ENCODE measurements around the gene FAM13A. TPM values are rescaled to one million over a fixed set of nuclear protein-coding genes. Genes with fewer than 3 reads are reported as not detected.

The FAM13A gene
- total RNA-seq, 1 donor from 2014 or later: 33.4 TPM

GRCh38 chr4:89099034-89099433 is 42.0 kb upstream of the FAM13A start:
- Histone ChIP-seq H3K4me3 (no peak overlapping the region), H3K9me3 (no peaks in the 10 kb centered on the region), H3K27me3 (no peaks in the 10 kb centered on the region), H3K36me3 (no peaks in the 10 kb centered on the region), H3K4me1 (no peaks in the 10 kb centered on the region), H3K27ac (no peak overlapping the region)
- no peak for TF ChIP-seq CTCF (IDR thresholded peaks at IDR 0.05)
- intact Hi-C loops (cut with DNase I): no loop called here
- ATAC-seq (no peak), DNase-seq (no peak)

DNA sequence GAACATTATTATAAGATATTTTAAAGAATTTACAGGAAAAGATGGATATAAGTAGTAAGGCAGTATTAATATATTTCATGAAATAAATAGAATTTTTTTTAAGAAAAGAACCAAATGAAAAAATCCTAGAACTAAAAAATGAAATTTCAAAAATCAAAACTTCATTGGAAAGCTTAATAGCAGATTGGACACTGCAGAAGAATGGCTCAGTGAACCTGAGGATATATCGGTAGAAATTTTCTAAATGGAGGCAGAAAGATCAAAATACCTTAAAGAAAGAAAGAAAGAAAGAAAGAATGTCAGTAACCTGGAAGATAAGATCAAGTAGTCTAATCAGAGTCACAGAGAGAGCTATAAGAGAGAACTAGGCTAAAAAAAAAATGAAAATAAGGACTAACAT is 21.3 kb upstream of the FAM13A start:
- H3K27me3 ChIP-seq: no peaks in the 10 kb centered on the region
- H3K9me3 ChIP-seq: no peaks in the 10 kb centered on the region
- TF ChIP-seq CTCF (IDR thresholded peaks at IDR 0.05): no peak
- no peak for DNase-seq
- no peak for ATAC-seq
- intact Hi-C loops (cut with DNase I): no loop called here
- no peak overlapping the region for H3K4me3 ChIP-seq
- no peak overlapping the region for H3K27ac ChIP-seq
- H3K36me3 ChIP-seq: no peaks in the 10 kb centered on the region
- H3K4me1 ChIP-seq: no peaks in the 10 kb centered on the region

DNA sequence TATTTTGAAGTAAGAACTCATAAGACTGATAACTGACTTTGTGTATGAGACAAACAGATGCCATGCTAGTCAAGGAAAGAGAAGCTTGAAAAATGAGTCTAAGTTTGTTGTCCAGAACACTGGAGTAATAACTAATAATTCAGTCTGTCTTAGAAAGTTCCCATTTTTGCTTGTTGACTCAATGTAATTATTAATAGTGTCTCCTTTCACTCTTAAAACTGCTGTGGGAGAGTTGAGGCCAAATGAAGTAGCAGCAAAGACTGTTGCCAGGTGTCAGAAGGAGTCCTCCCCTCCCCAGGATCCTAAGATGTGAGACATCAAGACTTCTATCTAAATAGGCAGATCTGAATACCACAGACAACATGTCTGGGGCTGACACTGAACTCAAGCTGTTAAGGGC is 20.8 kb upstream of the FAM13A start:
- ATAC-seq: no peak
- TF ChIP-seq CTCF (IDR thresholded peaks at IDR 0.05): no peak

DNA sequence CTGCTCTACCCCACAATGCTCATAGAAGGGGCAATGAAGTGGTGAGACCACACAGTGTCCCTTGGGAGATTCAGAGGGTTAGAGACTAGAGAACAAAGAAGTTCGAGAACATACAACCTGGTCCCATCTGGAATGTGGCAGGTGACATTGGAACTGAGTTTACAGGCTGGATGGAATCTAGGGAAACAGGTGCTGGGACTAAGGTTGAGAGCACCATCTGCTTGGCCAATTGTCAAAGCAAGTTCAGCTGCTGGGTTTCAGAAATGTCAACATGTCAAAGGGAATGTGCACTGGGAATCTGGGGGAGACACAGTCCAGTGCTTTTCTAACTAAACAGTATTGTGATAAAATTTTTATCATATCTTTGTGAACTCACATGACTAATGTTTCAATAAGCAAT is 15.9 kb upstream of the FAM13A start:
- intact Hi-C loops (cut with DNase I): no loop called here
- no peak for ATAC-seq

More for the DNA sequence above, 20.8 kb upstream of the FAM13A start:
- Histone ChIP-seq H3K27me3 (no peaks in the 10 kb centered on the region), H3K36me3 (no peaks in the 10 kb centered on the region), H3K27ac (no peak overlapping the region), H3K4me3 (no peak overlapping the region), H3K9me3 (no peaks in the 10 kb centered on the region), H3K4me1 (no peaks in the 10 kb centered on the region)
- intact Hi-C loops (cut with DNase I): no loop called here
- no peak for DNase-seq

DNA sequence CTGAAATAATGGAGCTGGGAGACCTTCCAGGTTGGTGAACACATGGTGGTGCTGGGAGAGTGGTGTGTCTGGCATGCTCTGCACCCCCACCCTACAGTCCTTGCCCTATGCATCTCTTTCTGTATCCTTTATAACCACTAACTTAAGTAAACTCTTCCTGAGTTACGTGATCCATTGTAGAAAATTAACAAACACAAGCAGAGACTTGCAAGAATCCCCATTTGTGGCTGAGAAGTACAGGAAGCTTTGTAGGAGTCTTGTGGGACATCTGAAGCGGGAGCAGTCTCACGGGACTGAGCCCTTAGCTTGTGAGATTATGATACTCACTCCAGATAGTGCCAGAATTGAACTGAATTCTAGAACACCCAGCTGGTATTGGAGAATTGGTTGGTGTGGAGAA is 14.3 kb upstream of the FAM13A start:
- Histone ChIP-seq H3K4me1 (no peaks in the 10 kb centered on the region), H3K27ac (no peak overlapping the region), H3K9me3 (no peaks in the 10 kb centered on the region), H3K4me3 (no peak overlapping the region), H3K36me3 (no peaks in the 10 kb centered on the region), H3K27me3 (no peaks in the 10 kb centered on the region)
- no peak for ATAC-seq
- TF ChIP-seq CTCF (IDR thresholded peaks at IDR 0.05): no peak
- DNase-seq: no peak
- intact Hi-C loops (cut with DNase I): no loop called here

More for the DNA sequence above, 15.9 kb upstream of the FAM13A start:
- Histone ChIP-seq H3K27me3 (no peaks in the 10 kb centered on the region), H3K27ac (no peak overlapping the region), H3K4me1 (no peaks in the 10 kb centered on the region), H3K4me3 (no peak overlapping the region), H3K9me3 (no peaks in the 10 kb centered on the region), H3K36me3 (no peaks in the 10 kb centered on the region)
- no peak for DNase-seq
- TF ChIP-seq CTCF (IDR thresholded peaks at IDR 0.05): no peak

DNA sequence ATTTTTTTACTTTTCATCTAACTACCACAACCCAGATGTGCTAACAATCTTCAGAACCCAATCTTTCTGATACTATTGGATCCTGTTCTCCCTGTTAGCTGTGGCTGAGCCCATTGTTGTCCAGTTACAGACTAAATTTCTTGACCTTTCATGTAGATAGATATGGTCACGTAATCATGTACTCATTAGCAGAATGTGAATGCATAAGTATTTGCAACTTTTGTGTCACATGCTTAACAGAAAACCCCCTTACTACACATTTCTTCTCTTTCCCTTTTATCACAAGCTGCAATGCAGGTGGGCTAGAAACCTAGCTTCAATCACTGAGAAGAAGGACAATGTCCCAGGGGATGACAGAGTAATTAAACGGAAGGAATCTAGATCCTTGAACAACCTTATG is 13.1 kb upstream of the FAM13A start:
- H3K27ac ChIP-seq: no peak overlapping the region
- ATAC-seq: no peak
- DNase-seq: no peak
- intact Hi-C loops (cut with DNase I): no loop called here
- no peaks in the 10 kb centered on the region for H3K27me3 ChIP-seq
- H3K4me3 ChIP-seq: no peak overlapping the region
- no peaks in the 10 kb centered on the region for H3K36me3 ChIP-seq
- H3K4me1 ChIP-seq: no peaks in the 10 kb centered on the region
- no peak for TF ChIP-seq CTCF (IDR thresholded peaks at IDR 0.05)
- H3K9me3 ChIP-seq: no peaks in the 10 kb centered on the region

All from upper lobe of right lung (tissue), 1 donor.